Fibroblast of skin of right quadriceps (primary cell): ENCODE data around the gene SLC2A4.
"Not testable (repeated sequence)": the region's sequence is repeated elsewhere in the genome, so short reads cannot be mapped to it uniquely, and the experiment has no call there.

Experiments
- DNase-seq: peaks from one replicate; pipeline ENCODE4 v3.0.0-alpha.2; 2013

Gene SLC2A4

GRCh38 chr17:7281074-7281952 lies at the start of gene SLC2A4:
TSS of gene SLC2A4 (plus strand) at chr17:7281718. CDS start at chr17:7281935, 217 bp downstream.
- peak; percentile 94 for DNase-seq

- DNase-seq: no peak
Measured at GRCh38 chr17:7232114-7232513, 49.4 kb upstream of the SLC2A4 start.

GRCh38 chr17:7233701-7234082 lies 47.8 kb upstream of the SLC2A4 start:
- DNase-seq: no peak

- peak; percentile 95 for DNase-seq
Measured at GRCh38 chr17:7234083-7234951, 47.2 kb upstream of the SLC2A4 start, which contains the start of gene DVL2. TSS of gene DVL2 (minus strand) at chr17:7234517. CDS start at chr17:7234262, 255 bp downstream.

- DNase-seq: no peak
Measured at GRCh38 chr17:7235693-7236665, 45.5 kb upstream of the SLC2A4 start.

- no peak for DNase-seq
Measured at GRCh38 chr17:7236808-7237207, 44.7 kb upstream of the SLC2A4 start.

GRCh38 chr17:7237266-7237760 lies 44.2 kb upstream of the SLC2A4 start:
- DNase-seq: no peak

GRCh38 chr17:7237761-7238419 lies 43.6 kb upstream of the SLC2A4 start:
- peak; percentile 77 for DNase-seq

GRCh38 chr17:7238420-7239090 lies 43.0 kb upstream of the SLC2A4 start:
- peak; percentile 37 for DNase-seq

- peak; percentile 100 for DNase-seq
Measured at GRCh38 chr17:7239091-7240027, 42.2 kb upstream of the SLC2A4 start, which contains the start of gene PHF23. TSS of gene PHF23 (minus strand) at chr17:7239457. CDS start at chr17:7239279, 178 bp downstream.

GRCh38 chr17:7240375-7240774 lies 41.1 kb upstream of the SLC2A4 start:
- no peak for DNase-seq

GRCh38 chr17:7241090-7241733 lies 40.3 kb upstream of the SLC2A4 start:
- no peak for DNase-seq

GRCh38 chr17:7241783-7242716 lies 39.5 kb upstream of the SLC2A4 start, which contains the start of gene GABARAP:
TSS of gene GABARAP (minus strand) at chr17:7242449. CDS start at chr17:7242330, 119 bp downstream.
- DNase-seq: peak; percentile 93

- peak; percentile 97 for DNase-seq
Measured at GRCh38 chr17:7242717-7243452, 38.6 kb upstream of the SLC2A4 start.

GRCh38 chr17:7243453-7243729 lies 38.1 kb upstream of the SLC2A4 start:
- DNase-seq: no peak

GRCh38 chr17:7243838-7244237 lies 37.7 kb upstream of the SLC2A4 start:
- DNase-seq: not testable (repeated sequence)

- DNase-seq: no peak
Measured at GRCh38 chr17:7246779-7247178, 34.7 kb upstream of the SLC2A4 start.
